ENCODE data around the gene FOXP2. TPM values are rescaled to one million over a fixed set of nuclear protein-coding genes. Genes with fewer than 3 reads are reported as not detected.
A peak's percentile ranks its signal among the peaks of the same experiment; 100 is the strongest.
"Not testable (repeated sequence)": the region's sequence is repeated elsewhere in the genome, so short reads cannot be mapped to it uniquely, and the experiment has no call there.

The FOXP2 gene
- total RNA-seq, 1 experiment from 2014 or later, result 0.74 TPM

- DNase-seq (ENCODE audit: low read depth), result not testable (repeated sequence)
These were observed 82.9 kb downstream of the FOXP2 start for GRCh38 chr7:114497491-114497890.

- DNase-seq (ENCODE audit: low read depth), result peak; percentile 7
These were observed 88.0 kb downstream of the FOXP2 start for GRCh38 chr7:114502454-114503254.

- DNase-seq (ENCODE audit: low read depth), result no peak
These were observed 90.0 kb downstream of the FOXP2 start for GRCh38 chr7:114504586-114504985.

GRCh38 chr7:114507381-114507780, 92.8 kb downstream of the FOXP2 start:
- DNase-seq (ENCODE audit: low read depth), result no peak

- peak; percentile 44 for DNase-seq (ENCODE audit: low read depth)
These were observed 93.5 kb downstream of the FOXP2 start for GRCh38 chr7:114508086-114508485.

GRCh38 chr7:114510824-114511223, 96.2 kb downstream of the FOXP2 start:
- DNase-seq (ENCODE audit: low read depth), result not testable (repeated sequence)

- DNase-seq (ENCODE audit: low read depth), result no peak
These were observed 104.6 kb downstream of the FOXP2 start for GRCh38 chr7:114519240-114519639.

GRCh38 chr7:114522081-114522480, 107.5 kb downstream of the FOXP2 start:
- DNase-seq (ENCODE audit: low read depth), result no peak

GRCh38 chr7:114527589-114527988, 113.0 kb downstream of the FOXP2 start:
- no peak for DNase-seq (ENCODE audit: low read depth)

GRCh38 chr7:114530057-114530611, 115.5 kb downstream of the FOXP2 start:
- no peak for DNase-seq (ENCODE audit: low read depth)

GRCh38 chr7:114531326-114531725, 116.7 kb downstream of the FOXP2 start:
- DNase-seq (ENCODE audit: low read depth), result no peak

GRCh38 chr7:114533131-114533530, 118.5 kb downstream of the FOXP2 start:
- DNase-seq (ENCODE audit: low read depth), result no peak

GRCh38 chr7:114534953-114535352, 120.3 kb downstream of the FOXP2 start:
- DNase-seq (ENCODE audit: low read depth), result no peak

- peak; percentile 11 for DNase-seq (ENCODE audit: low read depth)
These were observed 125.0 kb downstream of the FOXP2 start for GRCh38 chr7:114539575-114539974.

GRCh38 chr7:114540291-114540690, 125.7 kb downstream of the FOXP2 start:
- no peak for DNase-seq (ENCODE audit: low read depth)

- DNase-seq (ENCODE audit: low read depth), result not testable (repeated sequence)
These were observed 132.7 kb downstream of the FOXP2 start for GRCh38 chr7:114547346-114547745.

- DNase-seq (ENCODE audit: low read depth), result no peak
These were observed 133.7 kb downstream of the FOXP2 start for GRCh38 chr7:114548081-114548980.

GRCh38 chr7:114554781-114555537, 140.3 kb downstream of the FOXP2 start:
- DNase-seq (ENCODE audit: low read depth), result peak; percentile 79

- DNase-seq (ENCODE audit: low read depth), result no peak
These were observed 152.8 kb downstream of the FOXP2 start for GRCh38 chr7:114567416-114567815.

- no peak for DNase-seq (ENCODE audit: low read depth)
These were observed 154.6 kb downstream of the FOXP2 start for GRCh38 chr7:114569220-114569619.

- DNase-seq (ENCODE audit: low read depth), result no peak
These were observed 159.8 kb downstream of the FOXP2 start for GRCh38 chr7:114574384-114574783.

Data from HT1080 (cell line).